T-cell (primary cell): Measurements from ENCODE around the gene TXNDC2. TPM values are rescaled to one million over a fixed set of nuclear protein-coding genes. Genes with fewer than 3 reads are reported as not detected.
"Not testable (repeated sequence)": the region's sequence is repeated elsewhere in the genome, so short reads cannot be mapped to it uniquely, and the experiment has no call there.

Experiments used
- ATAC-seq, 4 experiments: fragments of 200-7000 bp in 3 of 4; fragments of 150-1000 bp in 1 of 4; cut with Tn5 transposase; replicated peaks in 1 of 4; 1 replicate in 3 of 4; 2 replicates in 1 of 4; pipeline ENCODE4 v1.10.0; 2021; ENCODE audit warnings: moderate library complexity in 3 of 4, mild to moderate bottlenecking in 2 of 4, moderate number of reproducible peaks in 1 of 4
- CTCF ChIA-PET, 2 donors: fragments of 300-600 bp; sonication (Branson Sonifier 250); formaldehyde crosslinking; loops; one replicate each; lab custom pipeline; 2022; ENCODE audit warnings: antibody characterized with exemption in 2 of 2; lab: Charles Lee
- POLR2A ChIA-PET, 2 donors: fragments of 300-600 bp; sonication (Branson Sonifier 250); formaldehyde crosslinking; loops; one replicate each; lab custom pipeline; 2022; ENCODE audit warnings: antibody characterized with exemption in 2 of 2; lab: Charles Lee
- DNase-seq, 35 experiments: peaks; one replicate each; pipeline versions ENCODE4 v3.0.0 to v3.0.0-alpha.2; 2013 to 2023
- H3K27ac ChIP-seq: one replicate; pipeline ENCODE4 v1.5.1; 2013; ENCODE audit warnings: low read length
- H3K27me3 ChIP-seq, 2 experiments: replicated peaks in 1 of 2; 1 replicate in 1 of 2; 2 replicates in 1 of 2; pipeline versions ENCODE4 v1.6.1 to v1.7.0; 2013; ENCODE audit warnings: low read length in 1 of 2, mixed read lengths in 1 of 2; ENCODE audit not compliant: control insufficient read depth in 2 of 2, insufficient read depth in 2 of 2; ENCODE audit errors: extremely low read depth in 1 of 2
- H3K36me3 ChIP-seq, 2 donors: 1 replicate in 1 of 2; 2 replicates in 1 of 2; pipeline versions ENCODE4 v1.6.1 to v1.7.0; 2013; ENCODE audit warnings: low read length in 1 of 2; ENCODE audit not compliant: control insufficient read depth in 2 of 2, insufficient read depth in 1 of 2; ENCODE audit errors: extremely low read depth in 1 of 2
- H3K4me1 ChIP-seq, 2 experiments: 1 replicate in 1 of 2; 2 replicates in 1 of 2; pipeline versions ENCODE4 v1.6.1 to v1.7.0; 2013; ENCODE audit warnings: low read length in 2 of 2, mixed read lengths in 1 of 2; ENCODE audit not compliant: insufficient read depth in 2 of 2, control insufficient read depth in 1 of 2; ENCODE audit errors: extremely low read depth in 1 of 2
- H3K4me3 ChIP-seq, 2 donors: 1 replicate in 1 of 2; 2 replicates in 1 of 2; pipeline versions ENCODE4 v1.5.1 to v1.7.0; 2013; ENCODE audit warnings: mild to moderate bottlenecking in 2 of 2, low read length in 1 of 2, moderate library complexity in 1 of 2; ENCODE audit not compliant: control insufficient read depth in 1 of 2; ENCODE audit errors: extremely low read depth in 1 of 2
- H3K9me3 ChIP-seq: 2 replicates; pipeline ENCODE4 v1.7.0; 2013
- H3K27ac Mint-ChIP-seq, 2 donors: one replicate each; pipeline ENCODE4 v1.8.0; 2020 to 2021; ENCODE audit warnings: mild to moderate bottlenecking in 2 of 2, mixed read lengths in 2 of 2
- H3K27me3 Mint-ChIP-seq, 2 donors: one replicate each; pipeline ENCODE4 v1.8.0; 2021 to 2022; ENCODE audit warnings: mixed read lengths in 2 of 2
- H3K36me3 Mint-ChIP-seq: one replicate; pipeline ENCODE4 v1.8.0; 2021; ENCODE audit warnings: mixed read lengths
- H3K4me1 Mint-ChIP-seq, 3 donors: one replicate each; pipeline ENCODE4 v1.8.0; 2020 to 2022; ENCODE audit warnings: mixed read lengths in 3 of 3, mild to moderate bottlenecking in 1 of 3
- H3K4me3 Mint-ChIP-seq, 3 donors: one replicate each; pipeline ENCODE4 v1.8.0; 2020 to 2022; ENCODE audit warnings: mild to moderate bottlenecking in 3 of 3, mixed read lengths in 3 of 3, moderate library complexity in 3 of 3
- H3K9me3 Mint-ChIP-seq, 3 donors: one replicate each; pipeline ENCODE4 v1.8.0; 2020 to 2022; ENCODE audit warnings: mixed read lengths in 3 of 3
- WGBS: methylation state at CpG from one replicate; pipeline ENCODE4 v1.1.5; 2013; ENCODE audit warnings: missing lambda C conversion rate; ENCODE audit not compliant: insufficient coverage; 5-methylcytosine and 5-hydroxymethylcytosine counted together
- total RNA-seq, 35 experiments: library from RNA in 6 of 35; stranded (reverse) in 6 of 35; fragments of 120-200 nt in 1 of 35; gene quantifications; one replicate each; pipeline versions ENCODE4 v1.2.1 to v1.2.4 and lab custom pipeline; 2013 to 2026

Gene TXNDC2
- total RNA-seq, 5 donors from 2014 or later (not counting 1 experiment from before 2014, with no cell fraction given): not detected

GRCh38 chr18:9898792-9899549 is 13.2 kb downstream of the TXNDC2 start:
- POLR2A ChIA-PET: no interaction called here
- no peak for ATAC-seq
- Histone ChIP-seq H3K4me3 (no peak overlapping the region), H3K4me1 (no peaks in the 10 kb centered on the region), H3K27me3 (no peaks in the 10 kb centered on the region), H3K36me3 (no peaks in the 10 kb centered on the region), H3K9me3 (no peaks in the 10 kb centered on the region), H3K27ac (no peak overlapping the region)
- H3K4me1 Mint-ChIP-seq: no peaks in the 10 kb centered on the region
- H3K36me3 Mint-ChIP-seq: no peaks in the 10 kb centered on the region
- WGBS: 69% methylated on average over 3 of the region's 11 CpGs
- CTCF ChIA-PET: no interaction called here
- no peak for DNase-seq
- no peak overlapping the region for H3K27ac Mint-ChIP-seq
- peaks cover 3 to 5% of the 10 kb centered on the region in 2 donors for H3K27me3 Mint-ChIP-seq
- no peak overlapping the region for H3K4me3 Mint-ChIP-seq
- H3K9me3 Mint-ChIP-seq: no peaks in the 10 kb centered on the region

GRCh38 chr18:9899550-9899930 is 13.8 kb downstream of the TXNDC2 start:
- H3K4me3 ChIP-seq, H3K9me3 Mint-ChIP-seq, H3K4me3 Mint-ChIP-seq, CTCF ChIA-PET, H3K4me1 Mint-ChIP-seq, H3K27me3 ChIP-seq, ATAC-seq, H3K36me3 Mint-ChIP-seq, POLR2A ChIA-PET, H3K9me3 ChIP-seq, H3K36me3 ChIP-seq, H3K27ac Mint-ChIP-seq, H3K27ac ChIP-seq, DNase-seq, H3K27me3 Mint-ChIP-seq, H3K4me1 ChIP-seq: not testable (repeated sequence)
- no CpG with 5 or more reads among the region's 1 CpG for WGBS

DNA sequence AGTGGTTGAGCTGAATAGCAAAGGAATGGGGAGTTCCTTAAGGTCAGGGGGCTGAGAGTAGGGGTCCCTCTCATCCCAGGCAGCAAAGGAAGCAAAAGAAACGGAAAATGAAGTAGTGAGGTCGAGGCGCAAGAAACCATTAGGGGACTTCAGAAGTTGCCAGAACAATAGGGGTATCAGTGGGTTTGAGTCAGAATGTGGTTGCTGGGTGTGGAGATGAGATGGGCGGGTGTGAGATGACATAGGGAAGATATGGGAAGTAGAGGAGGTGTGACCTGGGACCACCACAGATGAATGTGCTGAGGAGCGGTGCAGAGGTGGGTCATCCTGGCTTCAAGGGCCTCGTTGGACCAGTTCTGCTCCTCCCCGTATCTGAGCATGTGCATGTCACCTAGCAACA is 14.9 kb downstream of the TXNDC2 start:
- ChIA-PET CTCF (no interaction called here), POLR2A (no interaction called here)
- no peak overlapping the region for H3K4me3 ChIP-seq
- Mint-ChIP-seq H3K27ac (no peak overlapping the region), H3K27me3 (peaks cover 5 to 10% of the 10 kb centered on the region in 2 donors), H3K36me3 (no peaks in the 10 kb centered on the region), H3K4me1 (no peaks in the 10 kb centered on the region), H3K4me3 (no peak overlapping the region), H3K9me3 (no peaks in the 10 kb centered on the region)
- H3K4me1 ChIP-seq: no peaks in the 10 kb centered on the region
- H3K27ac ChIP-seq: no peak overlapping the region
- ATAC-seq (no peak), DNase-seq (no peak)
- WGBS: 70% methylated on average over 4 of the region's 7 CpGs
- no peaks in the 10 kb centered on the region for H3K9me3 ChIP-seq
- peaks cover 0 to 4% of the 10 kb centered on the region in 2 experiments for H3K27me3 ChIP-seq
- no peaks in the 10 kb centered on the region for H3K36me3 ChIP-seq

- no CpG with 5 or more reads among the region's 3 CpGs for WGBS
- POLR2A ChIA-PET: no interaction called here
Measured at GRCh38 chr18:9901377-9901776, 15.6 kb downstream of the TXNDC2 start.

GRCh38 chr18:9902264-9902663 is 16.5 kb downstream of the TXNDC2 start:
- ATAC-seq, H3K4me3 ChIP-seq, CTCF ChIA-PET, H3K36me3 Mint-ChIP-seq, H3K27ac Mint-ChIP-seq, H3K4me1 Mint-ChIP-seq, DNase-seq, H3K9me3 Mint-ChIP-seq, H3K9me3 ChIP-seq, H3K4me3 Mint-ChIP-seq, H3K4me1 ChIP-seq, POLR2A ChIA-PET, H3K27me3 ChIP-seq, H3K27ac ChIP-seq, H3K36me3 ChIP-seq: not testable (repeated sequence)
- H3K27me3 Mint-ChIP-seq: peaks cover 14 to 15% of the 10 kb centered on the region in 2 donors
- WGBS: 88% methylated on average over 5 of the region's 14 CpGs

More at GRCh38 chr18:9901377-9901776, 15.6 kb downstream of the TXNDC2 start:
- no peaks in the 10 kb centered on the region for H3K9me3 ChIP-seq
- peaks cover 7 to 15% of the 10 kb centered on the region in 2 donors for H3K27me3 Mint-ChIP-seq
- H3K27ac Mint-ChIP-seq: no peak overlapping the region
- no peaks in the 10 kb centered on the region for H3K36me3 Mint-ChIP-seq
- H3K27me3 ChIP-seq: peaks cover 0 to 4% of the 10 kb centered on the region in 2 experiments
- CTCF ChIA-PET: no interaction called here
- no peaks in the 10 kb centered on the region for H3K4me1 ChIP-seq
- no peak overlapping the region for H3K27ac ChIP-seq
- no peaks in the 10 kb centered on the region for H3K36me3 ChIP-seq
- no peak for DNase-seq
- H3K9me3 Mint-ChIP-seq: no peaks in the 10 kb centered on the region
- H3K4me3 ChIP-seq: no peak overlapping the region
- H3K4me1 Mint-ChIP-seq: no peaks in the 10 kb centered on the region
- H3K4me3 Mint-ChIP-seq: no peak overlapping the region
- no peak for ATAC-seq

DNA sequence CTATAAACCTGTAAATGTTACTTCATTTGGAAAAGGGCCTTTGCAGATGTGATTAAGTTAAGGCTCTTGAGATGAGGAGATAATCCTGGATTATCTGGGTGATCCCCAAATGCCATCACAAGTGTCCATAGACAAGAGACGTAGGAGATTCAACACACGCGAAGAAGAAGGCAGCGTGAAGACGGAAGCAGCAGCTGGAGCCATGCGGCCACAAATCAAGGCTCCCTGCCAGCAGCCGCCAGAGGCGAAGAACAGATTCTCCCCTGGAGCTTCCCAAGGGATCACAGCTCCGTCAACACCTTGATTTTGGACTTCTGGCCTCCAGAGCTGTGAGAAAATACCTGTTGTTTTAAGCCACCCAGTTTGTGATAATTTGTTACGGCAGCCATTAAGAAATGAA is 17.1 kb downstream of the TXNDC2 start:
- WGBS: 93% methylated on average over 8 of the region's 10 CpGs

More for the DNA sequence above, 17.1 kb downstream of the TXNDC2 start:
- Histone ChIP-seq H3K36me3 (no peaks in the 10 kb centered on the region), H3K4me1 (no peaks in the 10 kb centered on the region), H3K27ac (no peak overlapping the region), H3K9me3 (no peaks in the 10 kb centered on the region), H3K4me3 (no peak overlapping the region), H3K27me3 (peaks cover 0 to 4% of the 10 kb centered on the region in 2 experiments)
- peaks cover 14 to 17% of the 10 kb centered on the region in 2 donors for H3K27me3 Mint-ChIP-seq
- no peak for ATAC-seq
- no peak for DNase-seq
- no peak overlapping the region for H3K4me3 Mint-ChIP-seq
- H3K36me3 Mint-ChIP-seq: no peaks in the 10 kb centered on the region
- H3K9me3 Mint-ChIP-seq: no peaks in the 10 kb centered on the region
- ChIA-PET CTCF (no interaction called here), POLR2A (no interaction called here)
- no peak overlapping the region for H3K27ac Mint-ChIP-seq
- no peaks in the 10 kb centered on the region for H3K4me1 Mint-ChIP-seq
